ENCODE results near the gene TEX19. TPM values are rescaled to one million over a fixed set of nuclear protein-coding genes. Genes with fewer than 3 reads are reported as not detected.
A peak's percentile ranks its signal among the peaks of the same experiment; 100 is the strongest.

Gene TEX19
- total and polyA plus RNA-seq, 2 of the 8 experiments (the other 6 are each of a cell fraction or from before 2014, with no cell fraction given), result 0.54 to 0.80 TPM

DNA sequence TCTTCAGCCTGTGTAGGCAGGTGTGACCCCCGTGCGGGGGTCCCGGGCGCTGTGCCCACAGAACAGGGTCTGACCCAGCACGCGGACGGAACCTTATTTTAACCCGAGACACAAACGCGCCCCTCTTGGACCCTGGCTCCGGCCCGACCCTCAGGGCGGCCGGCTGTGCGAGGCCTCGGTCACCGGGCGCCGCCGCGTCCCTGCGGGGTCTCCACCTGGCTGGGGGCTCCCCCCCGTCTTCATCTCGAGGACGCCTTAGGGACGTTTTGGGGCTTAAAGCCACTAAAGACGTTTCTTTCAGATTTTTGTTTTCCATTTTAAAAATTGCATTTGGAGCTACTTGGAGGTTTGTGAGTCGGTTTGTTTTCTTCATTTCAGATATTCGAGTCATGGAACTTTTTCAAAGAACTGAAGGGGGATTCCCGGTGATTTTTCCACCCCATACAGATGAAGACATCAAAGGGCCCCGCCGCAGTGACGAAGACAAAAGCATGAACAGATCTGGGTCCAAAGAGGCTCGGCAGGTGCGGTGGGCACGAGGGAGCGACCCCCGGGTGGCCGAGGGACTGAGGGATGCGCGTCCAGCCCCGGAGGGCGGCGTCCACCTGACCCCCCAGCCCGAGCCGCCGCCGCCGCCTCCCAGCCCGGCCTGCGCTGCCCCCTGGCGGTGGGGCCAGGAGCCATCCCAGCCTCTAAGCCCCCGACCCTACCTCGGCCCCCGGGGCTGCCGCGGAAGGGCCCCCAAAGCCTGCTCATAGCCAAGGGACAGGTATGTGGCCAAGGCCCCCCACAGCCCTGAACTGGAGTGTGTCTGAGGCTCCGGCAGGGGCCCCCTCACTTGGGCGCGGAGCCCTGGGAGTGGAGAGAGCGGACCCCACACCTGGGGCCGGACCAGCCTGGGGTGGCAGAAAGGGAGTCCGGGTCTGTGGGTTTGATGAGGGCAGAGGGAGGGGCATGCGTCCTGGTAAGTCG, 37.8 kb upstream of the TEX19 start (continued):
- TF ChIP-seq SP4 (IDR thresholded peaks at IDR 0.05; ENCODE audit: low read length), result no peak
- peak; percentile 56; the same call in 1 of the 2 replicates for TF ChIP-seq GABPA (IDR thresholded peaks at IDR 0.05; ENCODE audit: borderline replicate concordance, insufficient read depth, low read length)
- no peak for TF ChIP-seq HDAC2 (IDR thresholded peaks at IDR 0.05; ENCODE audit: borderline replicate concordance in 1 of 2, low read depth in 2 of 2, low read length in 2 of 2)
- TF ChIP-seq KDM1A (IDR thresholded peaks at IDR 0.05; ENCODE audit: borderline replicate concordance, low read length), result no peak
- TF ChIP-seq ZNF274 (IDR thresholded peaks at IDR 0.05; ENCODE audit: borderline replicate concordance, extremely low read depth, low read length), result no peak
- no peak for TF ChIP-seq RFX5 (IDR thresholded peaks at IDR 0.05; ENCODE audit: borderline replicate concordance, low read depth, low read length)
- TF ChIP-seq SUZ12 (IDR thresholded peaks at IDR 0.05; ENCODE audit: low read length), result no peak
- peak; percentile 65 to 80 for TF ChIP-seq RAD21 (IDR thresholded peaks at IDR 0.05 in 1 of 2, conservative IDR thresholded peaks at IDR 0.05 in 1 of 2; ENCODE audit: low read depth in 2 of 2, low read length in 2 of 2)
- no peak for TF ChIP-seq POU5F1 (IDR thresholded peaks at IDR 0.05; ENCODE audit: low read depth, low read length)
- TF ChIP-seq POLR2AphosphoS5 (IDR thresholded peaks at IDR 0.05; ENCODE audit: low read depth, low read length), result no peak
- TF ChIP-seq, protein P1, sequence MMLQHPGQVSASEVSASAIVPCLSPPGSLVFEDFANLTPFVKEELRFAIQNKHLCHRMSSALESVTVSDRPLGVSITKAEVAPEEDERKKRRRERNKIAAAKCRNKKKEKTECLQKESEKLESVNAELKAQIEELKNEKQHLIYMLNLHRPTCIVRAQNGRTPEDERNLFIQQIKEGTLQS (IDR thresholded peaks at IDR 0.05; ENCODE audit: insufficient read depth, low read depth, low read length), result no peak
- TF ChIP-seq EP300 (IDR thresholded peaks at IDR 0.05; ENCODE audit: borderline replicate concordance in 1 of 2, low read depth in 2 of 2, low read length in 2 of 2), result peak in 1 of 2 experiments; percentile 58; a peak in 1 of 3 replicates
- no peak for TF ChIP-seq SRF (IDR thresholded peaks at IDR 0.05; ENCODE audit: low read depth, low read length)
